ENCODE results near the gene ZP1. TPM values are rescaled to one million over a fixed set of nuclear protein-coding genes. Genes with fewer than 3 reads are reported as not detected.
A peak's percentile ranks its signal among the peaks of the same experiment; 100 is the strongest.

Gene ZP1
- total RNA-seq, 3 donors from 2014 or later (not counting 1 experiment from before 2014, with no cell fraction given), result 0.35 TPM; not detected in 2

GRCh38 chr11:60899046-60899936, 31.9 kb downstream of the ZP1 start:
- peak in 1 of 2 donors; percentile 75 for DNase-seq
- Mint-ChIP-seq H3K4me1 (peaks cover 10 to 13% of the 10 kb centered on the region in 2 donors), H3K36me3 (peaks cover 37% of the 10 kb centered on the region), H3K4me3 (no peak overlapping the region), H3K27ac (peak overlapping the region in 1 of 2 donors; percentile 38), H3K27me3 (ENCODE audit: low read depth in 2 of 2) (no peaks in the 10 kb centered on the region), H3K9me3 (no peaks in the 10 kb centered on the region)
- intact Hi-C loops (cut with micrococcal nuclease), result loop anchor here (1.0 kb wide), 1 partner anchor 68 kb away; no protein-coding TSS in a partner anchor
- ATAC-seq, result peak; percentile 79 to 84 (median 81)
- 58% methylated on average over 10 of the region's 12 CpGs for WGBS (ENCODE audit: insufficient coverage)
- Histone ChIP-seq H3K36me3 (ENCODE audit: control insufficient read depth, insufficient read depth, low read length) (peaks cover 78% of the 10 kb centered on the region), H3K27me3 (ENCODE audit: control insufficient read depth, insufficient read depth, low read length) (no peaks in the 10 kb centered on the region), H3K4me1 (ENCODE audit: control insufficient read depth, insufficient read depth, low read length) (peaks cover under 1% of the 10 kb centered on the region), H3K27ac (ENCODE audit: low read length) (no peak overlapping the region), H3K9me3 (ENCODE audit: control insufficient read depth, insufficient read depth, low read length) (no peaks in the 10 kb centered on the region), H3K4me3 (ENCODE audit: low read length) (no peak overlapping the region)
- TF ChIP-seq, protein P1, sequence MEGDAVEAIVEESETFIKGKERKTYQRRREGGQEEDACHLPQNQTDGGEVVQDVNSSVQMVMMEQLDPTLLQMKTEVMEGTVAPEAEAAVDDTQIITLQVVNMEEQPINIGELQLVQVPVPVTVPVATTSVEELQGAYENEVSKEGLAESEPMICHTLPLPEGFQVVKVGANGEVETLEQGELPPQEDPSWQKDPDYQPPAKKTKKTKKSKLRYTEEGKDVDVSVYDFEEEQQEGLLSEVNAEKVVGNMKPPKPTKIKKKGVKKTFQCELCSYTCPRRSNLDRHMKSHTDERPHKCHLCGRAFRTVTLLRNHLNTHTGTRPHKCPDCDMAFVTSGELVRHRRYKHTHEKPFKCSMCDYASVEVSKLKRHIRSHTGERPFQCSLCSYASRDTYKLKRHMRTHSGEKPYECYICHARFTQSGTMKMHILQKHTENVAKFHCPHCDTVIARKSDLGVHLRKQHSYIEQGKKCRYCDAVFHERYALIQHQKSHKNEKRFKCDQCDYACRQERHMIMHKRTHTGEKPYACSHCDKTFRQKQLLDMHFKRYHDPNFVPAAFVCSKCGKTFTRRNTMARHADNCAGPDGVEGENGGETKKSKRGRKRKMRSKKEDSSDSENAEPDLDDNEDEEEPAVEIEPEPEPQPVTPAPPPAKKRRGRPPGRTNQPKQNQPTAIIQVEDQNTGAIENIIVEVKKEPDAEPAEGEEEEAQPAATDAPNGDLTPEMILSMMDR (IDR thresholded peaks at IDR 0.05), result peak; percentile 73

GRCh38 chr11:60899977-60900376, 32.6 kb downstream of the ZP1 start:
- H3K9me3 Mint-ChIP-seq, result no peaks in the 10 kb centered on the region
- H3K4me1 ChIP-seq (ENCODE audit: control insufficient read depth, insufficient read depth, low read length), result peaks cover 7% of the 10 kb centered on the region
- DNase-seq, result no peak
- H3K27ac ChIP-seq (ENCODE audit: low read length), result no peak overlapping the region
- H3K9me3 ChIP-seq (ENCODE audit: control insufficient read depth, insufficient read depth, low read length), result no peaks in the 10 kb centered on the region
- H3K4me3 ChIP-seq (ENCODE audit: low read length), result no peak overlapping the region
- H3K27me3 ChIP-seq (ENCODE audit: control insufficient read depth, insufficient read depth, low read length), result no peaks in the 10 kb centered on the region
- H3K4me1 Mint-ChIP-seq, result peaks cover 17 to 18% of the 10 kb centered on the region in 2 donors
- peak overlapping the region in 1 of 2 donors; percentile 38 for H3K27ac Mint-ChIP-seq
- H3K27me3 Mint-ChIP-seq (ENCODE audit: low read depth in 2 of 2), result no peaks in the 10 kb centered on the region
- TF ChIP-seq, protein P1 (IDR thresholded peaks at IDR 0.05), result no peak
- H3K4me3 Mint-ChIP-seq, result no peak overlapping the region
- H3K36me3 ChIP-seq (ENCODE audit: control insufficient read depth, insufficient read depth, low read length), result peaks cover 73% of the 10 kb centered on the region
- intact Hi-C loops (cut with micrococcal nuclease), result loop anchor here (1.0 kb wide), 1 partner anchor 69 kb away; no protein-coding TSS in a partner anchor
- H3K36me3 Mint-ChIP-seq, result peaks cover 32% of the 10 kb centered on the region
- WGBS (ENCODE audit: insufficient coverage), result 75% methylated on average over 3 of the region's 4 CpGs
- ATAC-seq, result no peak

DNA sequence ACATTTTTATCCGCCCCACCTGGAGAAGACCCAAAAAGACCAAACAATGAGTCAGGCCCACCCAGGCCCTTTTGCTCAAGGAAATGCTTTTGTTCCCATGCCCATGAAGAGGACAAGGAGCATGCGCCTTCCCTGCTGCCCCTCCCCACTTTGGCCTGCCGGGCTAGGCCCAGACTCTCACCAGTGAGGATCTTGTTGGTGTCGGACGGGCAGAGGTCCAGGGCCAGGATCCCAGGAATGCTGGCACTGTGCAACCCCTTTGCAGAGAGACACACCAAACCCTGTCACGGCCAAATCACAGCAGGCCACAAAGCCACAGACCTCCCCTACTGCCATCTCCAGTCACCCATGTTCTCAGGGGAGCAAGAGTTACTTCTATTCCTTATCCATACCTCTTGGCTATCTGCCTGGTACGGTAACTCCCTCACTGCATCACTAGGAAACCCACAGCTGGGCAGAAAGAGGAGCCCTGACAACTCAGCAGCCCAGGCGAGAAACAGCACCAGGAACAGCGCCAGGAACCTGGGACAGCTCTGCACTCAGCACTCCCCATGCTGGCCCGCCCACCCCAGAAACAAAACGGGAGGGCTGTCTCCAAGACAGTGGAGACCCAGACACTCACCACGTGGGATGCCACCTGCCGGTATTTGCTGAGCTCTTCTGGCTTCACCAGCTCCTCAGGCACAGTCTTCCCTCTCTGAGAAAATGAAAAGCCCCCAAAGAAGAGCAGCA, 33.5 kb downstream of the ZP1 start:
- Mint-ChIP-seq H3K4me3 (no peak overlapping the region), H3K36me3 (peaks cover 25% of the 10 kb centered on the region), H3K27ac (no peak overlapping the region), H3K4me1 (peaks cover 25 to 26% of the 10 kb centered on the region in 2 donors), H3K27me3 (ENCODE audit: low read depth in 2 of 2) (no peaks in the 10 kb centered on the region), H3K9me3 (no peaks in the 10 kb centered on the region)
- Histone ChIP-seq H3K4me1 (ENCODE audit: control insufficient read depth, insufficient read depth, low read length) (peaks cover 15% of the 10 kb centered on the region), H3K27me3 (ENCODE audit: control insufficient read depth, insufficient read depth, low read length) (no peaks in the 10 kb centered on the region), H3K27ac (ENCODE audit: low read length) (no peak overlapping the region), H3K36me3 (ENCODE audit: control insufficient read depth, insufficient read depth, low read length) (peaks cover 65% of the 10 kb centered on the region), H3K9me3 (ENCODE audit: control insufficient read depth, insufficient read depth, low read length) (no peaks in the 10 kb centered on the region), H3K4me3 (ENCODE audit: low read length) (no peak overlapping the region)
- intact Hi-C loops (cut with micrococcal nuclease), result no loop called here
- DNase-seq (no peak), ATAC-seq (no peak)
- WGBS (ENCODE audit: insufficient coverage), result 96% methylated on average over 13 of the region's 13 CpGs
- TF ChIP-seq, protein P1 (IDR thresholded peaks at IDR 0.05), result no peak

All from natural killer cell (primary cell).